Vagina (tissue), 2 donors: ENCODE measurements around the gene BCL11A.

Experiments used
- POLR2A ChIP-seq, 2 donors: fragments of 450-650 bp; IDR thresholded peaks; one replicate each; pipeline ENCODE4 v1.6.1; 2017; ENCODE audit warnings: antibody characterized with exemption in 2 of 2, mild to moderate bottlenecking in 2 of 2, moderate library complexity in 2 of 2
- POLR2AphosphoS5 ChIP-seq, 2 donors: sonication (generic); formaldehyde crosslinking; IDR thresholded peaks; one replicate each; pipeline ENCODE4 v1.9.0; 2017; ENCODE audit warnings: antibody characterized with exemption in 2 of 2, mild to moderate bottlenecking in 2 of 2, low read depth in 1 of 2; ENCODE audit not compliant: insufficient read depth in 1 of 2
- TF ChIP-seq, protein P1 (sequence below), 3 experiments: fragments of 450-650 bp in 2 of 3; fragments of 200-600 bp in 1 of 3; sonication (generic) in 1 of 3; IDR thresholded peaks; one replicate each; pipeline ENCODE4 v1.5.1; 2017 to 2019; ENCODE audit warnings: antibody characterized with exemption in 3 of 3, mild to moderate bottlenecking in 2 of 3, moderate library complexity in 2 of 3

GRCh38 chr2:60424233-60424632, 129.2 kb downstream of the BCL11A start:
- TF ChIP-seq POLR2AphosphoS5 (IDR thresholded peaks at IDR 0.05; ENCODE audit: insufficient read depth in 1 of 2, low read depth in 1 of 2) (no peak), POLR2A (IDR thresholded peaks at IDR 0.05) (no peak)
- TF ChIP-seq, protein P1, sequence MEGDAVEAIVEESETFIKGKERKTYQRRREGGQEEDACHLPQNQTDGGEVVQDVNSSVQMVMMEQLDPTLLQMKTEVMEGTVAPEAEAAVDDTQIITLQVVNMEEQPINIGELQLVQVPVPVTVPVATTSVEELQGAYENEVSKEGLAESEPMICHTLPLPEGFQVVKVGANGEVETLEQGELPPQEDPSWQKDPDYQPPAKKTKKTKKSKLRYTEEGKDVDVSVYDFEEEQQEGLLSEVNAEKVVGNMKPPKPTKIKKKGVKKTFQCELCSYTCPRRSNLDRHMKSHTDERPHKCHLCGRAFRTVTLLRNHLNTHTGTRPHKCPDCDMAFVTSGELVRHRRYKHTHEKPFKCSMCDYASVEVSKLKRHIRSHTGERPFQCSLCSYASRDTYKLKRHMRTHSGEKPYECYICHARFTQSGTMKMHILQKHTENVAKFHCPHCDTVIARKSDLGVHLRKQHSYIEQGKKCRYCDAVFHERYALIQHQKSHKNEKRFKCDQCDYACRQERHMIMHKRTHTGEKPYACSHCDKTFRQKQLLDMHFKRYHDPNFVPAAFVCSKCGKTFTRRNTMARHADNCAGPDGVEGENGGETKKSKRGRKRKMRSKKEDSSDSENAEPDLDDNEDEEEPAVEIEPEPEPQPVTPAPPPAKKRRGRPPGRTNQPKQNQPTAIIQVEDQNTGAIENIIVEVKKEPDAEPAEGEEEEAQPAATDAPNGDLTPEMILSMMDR (IDR thresholded peaks at IDR 0.05), result no peak
